PC-3 (cell line): ENCODE results near the gene SMIM5.

Experiments used
- CTCF ChIP-seq: fragments of 300-600 bp; sonication (generic); conservative IDR thresholded peaks from 2 replicates; pipeline ENCODE4 v1.5.1; 2017; ENCODE audit warnings: antibody characterized with exemption, low read depth, mild to moderate bottlenecking, low read length
- EZH2 ChIP-seq: fragments of 300-600 bp; sonication (generic); IDR thresholded peaks from one replicate; pipeline ENCODE4 v1.6.1; 2017; ENCODE audit warnings: antibody characterized with exemption, mild to moderate bottlenecking, low read length; ENCODE audit not compliant: unreplicated experiment
- EZH2phosphoT487 ChIP-seq: fragments of 300-600 bp; sonication (generic); IDR thresholded peaks from 2 replicates; pipeline ENCODE4 v1.6.1; 2018; ENCODE audit warnings: mild to moderate bottlenecking, antibody characterized with exemption, low read length, borderline replicate concordance

GRCh38 chr17:75596320-75597087 is 36.7 kb upstream of the SMIM5 start:
- TF ChIP-seq CTCF = no peak
- no peak for TF ChIP-seq EZH2
- no peak for TF ChIP-seq EZH2phosphoT487
